Measurements from ENCODE around the gene CFAP47.
"Not testable (repeated sequence)": the region's sequence is repeated elsewhere in the genome, so short reads cannot be mapped to it uniquely, and the experiment has no call there.

Gene CFAP47

DNA sequence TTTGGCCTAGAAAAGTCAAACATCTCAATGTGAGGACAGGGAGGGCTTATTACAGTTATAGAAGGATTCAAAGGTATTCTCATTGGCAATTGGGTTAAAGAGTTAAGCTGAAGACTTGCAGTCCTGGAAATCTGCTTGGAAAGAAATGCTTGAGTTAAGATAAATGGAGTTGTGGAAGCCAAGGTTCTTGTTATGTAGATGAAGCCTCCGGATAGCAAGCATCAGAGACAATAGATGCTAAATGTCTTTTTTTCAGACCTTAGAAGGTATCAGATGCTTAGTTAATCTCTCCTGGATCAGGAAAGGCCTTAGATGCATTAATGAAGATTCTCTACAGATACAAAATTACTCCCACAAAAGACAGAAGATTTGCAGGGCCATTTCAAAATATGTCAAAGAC, 299.3 kb downstream of the CFAP47 start:
- no peak for DNase-seq (ENCODE audit: low read depth in 2 of 2)

DNA sequence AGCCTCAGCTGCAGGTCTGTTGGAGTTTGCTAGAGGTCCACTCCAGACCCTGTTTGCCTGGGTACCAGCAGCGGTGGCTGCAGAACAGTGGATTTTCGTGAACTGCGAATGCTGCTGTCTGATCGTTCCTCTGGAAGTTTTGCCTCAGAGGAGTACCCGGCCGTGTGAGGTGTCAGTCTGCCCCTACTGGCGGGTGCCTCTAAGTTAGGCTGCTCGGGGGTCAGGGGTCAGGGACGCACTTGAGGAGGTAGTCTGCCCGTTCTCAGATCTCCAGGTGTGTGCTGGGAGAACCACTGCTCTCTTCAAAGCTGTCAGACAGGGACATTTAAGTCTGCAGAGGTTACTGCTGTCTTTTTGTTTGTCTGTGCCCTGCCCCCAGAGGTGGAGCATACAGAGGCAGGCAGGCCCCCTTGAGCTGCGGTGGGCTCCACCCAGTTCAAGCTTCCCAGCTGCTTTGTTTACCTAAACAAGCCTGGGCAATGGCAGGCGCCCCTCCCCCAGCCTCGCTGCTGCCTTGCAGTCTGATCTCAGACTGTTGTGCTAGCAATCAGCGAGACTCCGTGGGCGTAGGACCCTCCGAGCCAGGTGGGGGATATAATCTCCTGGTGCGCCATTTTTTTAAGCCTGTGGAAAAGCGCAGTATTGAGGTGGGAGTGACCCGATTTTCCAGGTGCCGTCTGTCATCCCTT, 315.4 kb downstream of the CFAP47 start:
- not testable (repeated sequence) for DNase-seq (ENCODE audit: low read depth in 2 of 2)

DNA sequence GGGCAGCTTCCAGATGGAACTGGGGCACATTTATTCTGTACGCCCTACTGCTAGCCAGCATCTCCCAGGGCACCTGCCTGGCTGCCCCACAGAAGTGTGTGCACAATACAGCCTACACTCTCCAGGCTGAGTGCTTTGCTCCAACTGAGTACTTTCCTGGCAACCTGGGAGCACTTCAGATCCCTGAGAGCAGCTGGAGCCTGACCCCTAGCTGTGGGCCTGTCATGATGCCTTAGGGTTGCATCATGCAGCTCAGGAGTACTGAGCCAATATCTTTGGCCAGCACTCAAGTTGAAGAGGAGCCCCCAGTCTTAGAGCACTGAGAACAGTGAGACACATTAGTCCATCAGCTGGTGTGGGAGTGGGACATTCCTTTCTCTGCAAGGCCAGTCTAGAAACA, 321.9 kb downstream of the CFAP47 start:
- DNase-seq (ENCODE audit: low read depth in 2 of 2), result no peak

DNA sequence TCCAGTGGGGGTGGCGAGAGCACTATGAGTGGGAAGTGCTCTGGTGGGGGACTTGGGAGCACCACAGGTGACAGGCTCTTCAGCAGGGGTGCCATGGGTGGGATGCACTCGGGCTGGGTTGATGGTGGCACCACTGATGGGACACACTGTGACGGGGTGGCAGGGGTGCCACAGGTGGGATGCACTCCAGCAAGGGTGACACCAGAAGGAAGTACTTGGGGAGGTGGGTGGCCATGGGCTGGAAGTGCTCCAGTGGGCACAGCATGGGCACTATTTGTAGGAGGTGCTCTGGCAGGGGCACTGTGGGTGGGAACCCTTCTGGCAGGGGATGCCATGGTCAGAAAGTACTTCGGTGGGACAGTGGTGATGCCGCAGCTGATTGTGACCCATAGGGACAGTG, 346.6 kb downstream of the CFAP47 start:
- no peak for DNase-seq (ENCODE audit: low read depth in 2 of 2)

DNA sequence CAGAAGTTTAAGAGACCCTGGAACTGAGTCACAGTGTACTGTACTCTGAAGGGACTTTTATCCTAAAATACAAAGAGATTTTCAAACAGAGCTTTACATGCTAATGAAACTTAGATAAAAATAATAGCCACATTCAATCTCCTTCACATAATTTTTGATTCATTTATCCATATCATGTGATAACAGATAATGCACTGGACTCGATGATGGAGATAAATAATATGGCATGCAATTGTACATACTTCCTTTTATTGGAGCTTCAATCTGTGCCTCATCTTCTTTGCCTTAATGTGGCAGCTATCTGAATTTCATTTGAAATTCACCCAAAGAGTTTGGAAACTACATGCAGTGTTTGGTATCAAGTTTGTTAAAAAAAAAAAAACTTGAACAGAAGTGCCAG, 390.6 kb downstream of the CFAP47 start:
- DNase-seq (ENCODE audit: low read depth in 2 of 2), result no peak

DNA sequence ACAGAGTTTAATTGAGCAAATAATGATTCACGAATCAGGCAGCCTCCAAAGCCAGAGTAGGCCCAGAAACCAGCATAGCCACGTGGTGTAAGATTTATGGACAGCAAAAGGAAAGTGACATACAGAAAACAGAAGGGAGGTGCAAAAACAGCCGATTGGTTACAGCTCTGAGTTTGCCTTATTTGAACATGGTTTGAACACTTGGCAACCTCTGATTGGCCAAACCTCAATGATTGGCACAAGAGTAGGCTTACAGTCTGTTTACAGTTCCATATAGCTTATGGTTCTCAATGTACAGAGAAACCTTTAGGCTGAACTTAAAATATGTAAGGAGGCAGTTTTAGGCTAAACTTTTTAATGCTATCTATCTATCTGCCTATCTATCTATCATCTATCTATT, 394.8 kb downstream of the CFAP47 start:
- no peak for DNase-seq (ENCODE audit: low read depth in 2 of 2)

DNA sequence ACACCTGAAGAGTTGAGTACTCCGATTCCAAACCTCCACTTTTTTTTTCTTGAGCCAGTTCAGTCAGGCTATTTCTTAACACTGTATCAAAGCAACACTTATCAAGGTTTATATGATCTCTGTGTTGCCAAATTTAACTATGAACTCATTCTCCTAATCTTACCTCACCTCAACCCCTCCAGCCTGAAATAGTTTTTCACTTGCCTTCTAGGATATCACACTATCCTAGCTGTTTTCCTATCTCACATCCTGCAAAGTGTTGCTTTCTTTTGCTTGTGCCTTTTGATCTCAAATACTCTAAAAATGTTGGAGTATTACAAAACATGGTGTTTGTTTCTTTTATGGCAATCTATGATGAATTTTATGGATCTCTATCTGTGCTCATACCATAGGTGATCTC, 415.0 kb downstream of the CFAP47 start:
- DNase-seq (ENCODE audit: low read depth in 2 of 2), result no peak

DNA sequence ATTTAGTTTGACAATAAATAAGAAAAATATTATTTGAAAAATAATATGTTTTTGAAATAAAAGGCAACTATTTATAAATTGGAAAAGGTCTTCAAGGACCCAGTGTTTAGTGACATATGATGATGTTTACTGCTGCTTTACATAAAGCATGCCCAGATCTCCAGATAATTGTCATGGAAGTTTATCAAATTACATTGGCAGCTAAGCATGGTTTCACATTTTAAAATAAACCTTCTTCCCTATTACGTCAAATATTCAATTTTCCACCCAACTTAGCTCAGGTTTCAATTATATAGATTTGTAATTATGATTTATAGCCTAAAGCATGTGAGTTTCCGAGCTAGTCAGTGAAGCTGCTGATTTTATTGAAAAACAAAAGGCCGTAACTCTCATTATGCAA, 417.2 kb downstream of the CFAP47 start:
- DNase-seq (ENCODE audit: low read depth in 2 of 2), result no peak

DNA sequence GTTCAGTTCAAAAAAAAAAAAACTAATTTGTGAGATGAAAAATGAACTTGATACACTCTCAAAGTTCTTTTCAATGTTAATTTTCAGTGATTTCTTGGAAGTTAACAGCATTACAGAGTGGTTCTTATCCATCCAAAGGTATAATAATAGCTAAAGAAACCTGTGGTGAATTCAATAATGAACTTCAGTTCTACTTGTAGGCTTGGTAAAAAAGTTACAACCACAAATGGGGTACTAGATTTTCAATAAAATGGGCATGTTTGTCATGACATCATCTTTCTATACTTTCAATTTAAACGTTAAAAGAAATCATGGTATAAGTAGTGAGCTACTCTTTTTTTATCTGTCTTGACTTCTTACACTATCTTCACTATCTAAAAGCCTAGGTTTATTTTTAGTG, 424.8 kb downstream of the CFAP47 start:
- DNase-seq (ENCODE audit: low read depth in 2 of 2), result no peak

DNA sequence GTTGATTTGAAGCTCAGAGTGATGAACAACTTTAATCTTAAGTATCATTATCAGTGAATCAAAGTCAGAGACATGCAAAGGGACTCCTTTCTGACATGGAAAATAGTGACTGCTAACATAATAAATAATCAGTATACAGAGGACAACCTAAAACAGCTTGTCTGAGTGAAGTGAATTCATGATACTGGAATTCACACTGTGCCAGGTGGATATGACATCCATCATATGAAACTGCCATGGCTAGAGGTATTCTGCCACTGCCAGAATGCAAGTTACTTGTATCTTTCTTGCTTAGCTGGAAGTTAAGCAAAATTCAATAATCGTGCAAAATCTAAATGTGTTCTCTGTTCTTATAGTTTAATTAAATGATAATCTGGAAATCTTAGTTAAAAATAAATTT, 429.0 kb downstream of the CFAP47 start:
- no peak for DNase-seq (ENCODE audit: low read depth in 2 of 2)

DNA sequence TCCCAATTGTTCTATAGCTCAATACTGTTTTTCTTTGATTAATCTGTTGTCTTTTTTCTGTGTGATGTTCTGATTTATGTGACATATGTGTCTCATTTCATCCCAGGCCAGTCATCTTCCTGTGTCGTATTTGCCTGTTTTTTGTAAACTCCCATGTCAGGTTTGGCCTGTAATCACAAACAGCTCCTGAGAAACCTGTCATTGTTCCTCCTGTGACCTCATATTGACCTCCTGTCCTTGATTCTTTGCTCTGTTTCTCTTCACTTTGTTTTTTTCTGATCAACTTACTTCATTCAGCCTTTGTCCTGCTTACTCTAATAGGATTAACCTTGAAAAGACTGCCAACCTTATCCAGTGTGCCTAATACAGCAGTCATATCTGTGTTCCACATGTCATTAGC, 438.3 kb downstream of the CFAP47 start:
- no peak for DNase-seq (ENCODE audit: low read depth in 2 of 2)

DNA sequence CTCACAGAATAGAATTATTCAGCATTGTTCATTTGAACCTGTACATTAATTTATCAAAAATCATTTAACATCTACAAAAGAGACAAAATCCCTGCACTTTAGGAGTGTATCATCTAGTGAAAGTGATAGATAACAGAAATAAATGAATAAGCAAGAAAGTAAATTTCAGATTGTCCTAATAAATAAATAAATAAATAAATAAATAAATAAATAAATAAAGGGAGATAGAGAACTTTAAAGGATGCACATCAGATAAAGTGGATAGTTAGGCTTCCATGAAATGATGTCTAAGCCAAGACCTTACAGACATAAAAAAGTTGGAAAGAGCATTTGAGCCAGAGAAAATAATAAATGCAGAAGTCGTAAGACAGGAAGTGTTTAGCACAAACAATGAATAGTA, 444.7 kb downstream of the CFAP47 start:
- no peak for DNase-seq (ENCODE audit: low read depth in 2 of 2)

DNA sequence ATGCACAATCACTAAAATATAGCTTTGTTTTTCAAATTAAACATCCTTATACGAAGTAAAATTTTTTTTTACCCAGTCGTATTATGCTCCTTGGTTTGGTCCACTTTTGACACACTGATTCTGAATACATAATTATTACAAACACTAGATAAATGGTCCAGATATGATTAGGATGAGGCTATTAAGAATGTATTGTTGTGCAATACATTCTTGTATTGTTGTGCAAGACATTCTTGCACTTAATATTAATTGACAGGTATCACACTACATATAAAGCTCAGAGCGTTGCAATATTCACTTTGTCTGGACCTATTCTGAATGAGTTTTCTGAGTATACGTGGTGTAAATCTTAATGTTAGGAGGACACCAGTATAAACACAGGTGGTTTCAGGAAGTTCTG, 464.0 kb downstream of the CFAP47 start:
- DNase-seq (ENCODE audit: low read depth in 2 of 2), result no peak

DNA sequence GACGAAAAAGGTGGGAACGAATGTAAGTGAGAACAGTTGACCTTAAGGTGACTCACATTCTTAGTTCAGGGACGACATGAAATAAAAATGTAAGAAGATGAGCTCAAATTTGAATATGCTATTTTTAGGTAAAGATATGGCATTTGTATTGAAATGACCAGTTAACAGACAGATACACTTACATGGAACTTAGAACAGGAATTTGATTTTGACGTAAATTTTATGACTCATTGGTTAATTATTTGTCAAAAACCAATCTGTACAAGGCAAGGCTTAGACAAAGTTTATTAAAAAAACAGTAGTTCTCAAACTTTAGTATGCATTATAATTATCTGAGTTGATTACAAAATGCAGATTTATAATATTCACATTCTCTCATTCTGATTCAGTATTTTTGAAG, 469.4 kb downstream of the CFAP47 start:
- DNase-seq (ENCODE audit: low read depth in 2 of 2), result no peak

DNA sequence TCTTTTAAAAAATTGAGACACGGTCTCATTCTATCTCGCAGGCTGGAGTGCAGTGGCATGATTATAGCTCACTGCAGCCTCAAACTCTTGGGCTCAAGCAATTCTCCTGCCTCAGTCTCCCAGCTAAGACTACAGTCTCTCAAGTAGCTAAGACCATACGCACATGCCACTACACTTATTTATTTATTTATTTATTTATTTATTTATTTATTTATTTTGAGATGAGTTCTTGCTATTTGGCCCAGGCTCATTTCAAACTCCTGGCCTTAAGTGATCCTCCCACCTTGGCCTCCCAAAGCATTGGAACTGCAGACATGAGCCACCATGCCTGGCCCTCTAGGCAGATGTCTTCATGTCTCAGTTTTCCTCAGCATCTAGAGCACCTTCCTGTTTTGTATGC, 482.2 kb downstream of the CFAP47 start:
- DNase-seq (ENCODE audit: low read depth in 2 of 2), result no peak

DNA sequence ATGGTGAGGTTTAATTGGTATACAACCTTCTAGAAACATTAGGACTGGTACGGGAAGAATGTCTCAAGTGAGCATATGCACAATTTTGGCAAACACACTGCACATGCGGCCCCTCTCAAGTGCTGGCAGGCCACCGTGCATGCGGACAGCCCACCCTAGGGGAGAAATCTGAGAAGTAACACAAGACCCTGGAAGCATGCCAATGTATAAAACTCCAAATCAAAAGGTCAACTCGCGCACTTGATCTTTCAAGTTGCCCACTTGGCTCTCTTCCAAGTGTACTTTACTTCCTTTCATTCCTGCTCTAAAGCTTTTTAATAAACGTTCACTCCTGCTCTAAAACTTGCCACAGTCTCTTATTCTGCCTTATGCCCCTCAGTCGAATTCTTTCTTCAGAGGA, 488.3 kb downstream of the CFAP47 start:
- no peak for DNase-seq (ENCODE audit: low read depth in 2 of 2)

DNA sequence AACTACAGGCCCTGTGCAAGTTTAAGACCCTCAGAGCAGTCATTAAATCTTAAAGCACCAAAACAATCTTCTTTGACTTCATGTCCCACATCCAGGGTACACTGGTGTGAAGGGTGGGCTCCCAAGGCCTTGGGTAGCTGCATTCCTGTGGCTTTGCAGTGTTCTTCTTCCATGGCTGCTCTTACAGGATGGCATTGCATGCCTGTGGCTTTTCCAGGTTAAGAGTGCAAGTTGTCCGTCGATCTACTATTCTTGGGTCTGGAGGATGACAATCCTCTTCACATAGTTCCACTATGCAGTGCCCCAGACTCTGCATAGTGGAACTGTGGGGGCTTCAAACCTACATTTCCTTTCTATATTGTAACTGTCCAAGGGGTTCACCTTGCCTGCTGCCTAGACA, 494.5 kb downstream of the CFAP47 start:
- DNase-seq (ENCODE audit: low read depth in 2 of 2), result no peak

DNA sequence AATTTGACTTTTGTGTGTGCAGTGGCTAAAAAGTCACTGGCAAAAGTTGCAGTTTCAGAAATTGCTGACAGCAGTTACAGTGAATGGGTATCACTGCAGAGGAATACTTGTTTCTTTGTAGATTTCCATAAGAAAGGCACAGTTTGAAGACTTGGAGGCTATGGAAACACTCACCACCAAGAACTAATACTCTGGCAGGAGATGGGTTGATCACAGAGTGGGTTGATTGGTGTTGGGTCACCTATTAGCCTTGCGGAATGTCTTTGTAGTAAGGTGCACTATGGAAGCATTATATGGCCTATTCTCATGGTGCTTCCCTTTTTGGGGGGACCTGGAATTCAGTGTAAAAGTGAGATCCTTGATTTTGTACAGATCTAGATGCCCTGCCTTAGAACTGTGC, 502.8 kb downstream of the CFAP47 start:
- DNase-seq (ENCODE audit: low read depth in 2 of 2), result no peak

DNA sequence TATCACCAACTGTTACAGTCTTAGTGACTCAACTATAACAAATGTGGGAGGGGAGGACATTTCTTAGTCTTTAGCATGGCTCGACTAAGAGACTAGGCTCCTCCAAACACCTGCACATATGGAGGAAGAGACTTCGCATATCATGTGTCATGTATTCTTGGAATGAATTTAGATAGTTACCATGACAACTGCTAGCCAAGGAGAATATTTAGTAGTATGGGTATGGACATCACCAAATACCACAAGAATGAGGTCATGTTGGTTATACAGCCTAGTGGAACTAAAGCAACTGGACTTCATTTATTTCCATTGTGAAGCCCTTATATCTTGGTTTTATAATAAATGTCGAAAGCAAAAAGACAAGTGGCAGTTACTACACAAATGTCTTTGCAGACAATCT, 512.3 kb downstream of the CFAP47 start:
- DNase-seq (ENCODE audit: low read depth in 2 of 2), result no peak

DNA sequence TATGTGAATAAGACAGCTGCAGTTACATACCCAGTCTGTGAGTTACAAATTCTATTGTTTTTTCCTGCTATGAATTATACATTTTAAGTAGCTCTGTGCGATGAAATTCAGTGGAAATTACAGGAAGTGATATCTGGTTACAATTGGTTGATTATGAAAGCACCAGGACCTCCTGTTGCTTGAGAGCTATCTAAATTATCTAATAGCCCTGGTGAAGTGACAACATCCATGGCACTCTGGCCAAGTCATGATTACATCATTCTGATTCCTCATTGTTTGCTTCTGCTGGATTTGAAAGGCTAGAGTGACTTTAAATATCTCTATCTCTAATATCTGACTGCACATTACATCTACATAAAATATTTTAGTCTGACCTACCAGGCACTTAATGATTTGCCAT, 515.0 kb downstream of the CFAP47 start:
- no peak for DNase-seq (ENCODE audit: low read depth in 2 of 2)

Measured in stimulated activated CD4-positive, alpha-beta T cell treated with anti-CD3 and anti-CD28 coated beads, Interleukin-1b, Interleukin-23, amount 100 ng/mL, for 1 hour (primary cell).